Uterus (tissue), 4 donors: ENCODE results near the gene EHF. TPM values are rescaled to one million over a fixed set of nuclear protein-coding genes. Genes with fewer than 3 reads are reported as not detected.

Experiments
- DNase-seq, 2 donors: peaks; one replicate each; pipeline ENCODE4 v3.0.0-alpha.2; 2019 to 2020
- H3K27ac ChIP-seq, 2 donors: fragments of 200-600 bp; sonication (generic); 1 replicate in 1 of 2; 2 replicates in 1 of 2; pipeline ENCODE4 v1.5.1; 2016 to 2018
- H3K27me3 ChIP-seq, 2 donors: fragments of 200-600 bp; sonication (generic); one replicate each; pipeline ENCODE4 v1.5.1; 2018 to 2019; ENCODE audit warnings: control low read depth in 1 of 2
- H3K36me3 ChIP-seq, 2 donors: fragments of 200-600 bp; sonication (generic); one replicate each; pipeline ENCODE4 v1.5.1; 2019; ENCODE audit warnings: control low read depth in 1 of 2
- H3K4me1 ChIP-seq, 2 donors: fragments of 200-600 bp; sonication (generic); one replicate each; pipeline ENCODE4 v1.5.1; 2018 to 2019; ENCODE audit warnings: control low read depth in 1 of 2
- H3K4me3 ChIP-seq, 2 donors: fragments of 200-600 bp; sonication (generic); 1 replicate in 1 of 2; 2 replicates in 1 of 2; pipeline ENCODE4 v1.5.1; 2018 to 2019; ENCODE audit warnings: mild to moderate bottlenecking in 1 of 2
- H3K9me3 ChIP-seq, 2 donors: fragments of 200-600 bp; sonication (generic); one replicate each; pipeline ENCODE4 v1.5.1; 2019; ENCODE audit warnings: control low read depth in 1 of 2
- CTCF ChIP-seq, 4 experiments: fragments of 200-600 bp in 2 of 4; fragments of 450-650 bp in 2 of 4; sonication (generic) in 2 of 4; IDR thresholded peaks; one replicate each; pipeline ENCODE4 v1.5.1; 2016 to 2019; ENCODE audit warnings: antibody characterized with exemption in 4 of 4, mild to moderate bottlenecking in 2 of 4, moderate library complexity in 1 of 4
- POLR2A ChIP-seq, 2 donors: fragments of 450-650 bp; IDR thresholded peaks; one replicate each; pipeline ENCODE4 v1.6.1; 2016; ENCODE audit warnings: antibody characterized with exemption in 2 of 2, mild to moderate bottlenecking in 1 of 2, moderate library complexity in 1 of 2
- intact Hi-C: fragments of 100-400 bp; cut with DNase I; formaldehyde crosslinking; loops from one replicate; pipeline ENCODE4 v1.15.1; 2023; ENCODE audit warnings: low total_unique reads
- total RNA-seq, 4 donors: library from RNA; depleted of rRNA in 3 of 4; stranded (reverse); fragments of >200 nt in 3 of 4; gene quantifications; one replicate each; pipeline versions ENCODE4 v1.1.0 to v1.2.4, GENCODE V29; 2014 to 2023
- donor health status: DM: yes; HTN: yes; CAD: no.

EHF gene
- total RNA-seq, 4 donors from 2014 or later, result 0.59 to 98.7 (median 1.6) TPM

DNA sequence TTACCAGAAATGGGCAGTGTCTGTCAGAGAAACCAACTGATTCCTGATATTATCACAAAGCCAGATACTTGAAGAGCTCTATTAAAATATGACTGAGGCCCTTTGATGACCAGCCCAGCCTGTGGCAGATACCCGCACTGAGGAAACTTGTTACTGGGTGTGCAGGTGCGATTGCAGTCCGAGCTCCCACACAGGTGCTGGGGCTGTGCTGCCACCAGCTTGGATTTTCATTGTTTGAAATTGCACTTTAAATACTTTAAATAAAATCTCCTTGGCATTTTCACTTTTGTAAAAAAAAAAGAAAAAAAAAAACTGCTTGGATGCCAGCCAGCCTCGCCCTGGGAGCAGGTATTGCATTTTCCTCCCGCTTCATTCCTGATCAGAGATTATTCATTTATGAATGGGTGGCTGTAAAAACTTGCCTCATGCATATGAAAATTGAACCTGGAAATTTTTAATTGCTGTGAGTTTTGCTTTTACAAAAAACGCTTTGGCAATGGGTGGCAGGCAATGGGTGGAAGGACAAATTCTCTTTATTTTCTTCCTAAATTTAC, 21.2 kb downstream of the EHF start:
- Histone ChIP-seq H3K4me1 (no peaks in the 10 kb centered on the region), H3K27me3 (no peaks in the 10 kb centered on the region), H3K4me3 (no peak overlapping the region), H3K27ac (no peak overlapping the region), H3K36me3 (no peaks in the 10 kb centered on the region), H3K9me3 (no peaks in the 10 kb centered on the region)
- TF ChIP-seq POLR2A (IDR thresholded peaks at IDR 0.05) (no peak), CTCF (IDR thresholded peaks at IDR 0.05) (no peak)
- intact Hi-C loops, result no loop called here
- DNase-seq, result no peak

DNA sequence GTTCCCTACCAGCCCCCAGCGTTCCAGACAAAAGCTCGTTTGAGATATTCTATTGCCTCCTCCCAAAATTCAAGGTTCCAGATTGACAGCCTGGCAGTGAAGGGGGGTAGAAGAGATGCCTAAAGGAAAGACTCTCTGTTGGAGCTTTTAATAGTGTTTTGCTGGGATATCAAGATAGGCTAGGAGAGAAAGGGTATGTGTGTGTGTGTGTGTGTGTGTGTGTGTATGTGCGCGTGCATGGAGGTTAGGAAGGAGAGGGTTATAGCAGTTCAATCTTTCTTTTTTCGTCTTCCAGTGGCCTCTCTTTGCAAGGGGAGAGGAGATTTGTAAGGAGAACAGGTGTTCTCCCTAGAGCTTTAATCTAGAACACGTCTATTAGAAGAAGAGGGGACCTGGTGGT, 22.0 kb downstream of the EHF start:
- intact Hi-C loops, result no loop called here
- Histone ChIP-seq H3K36me3 (no peaks in the 10 kb centered on the region), H3K4me3 (no peak overlapping the region), H3K27me3 (no peaks in the 10 kb centered on the region), H3K4me1 (no peaks in the 10 kb centered on the region), H3K27ac (no peak overlapping the region), H3K9me3 (no peaks in the 10 kb centered on the region)
- DNase-seq, result no peak
- TF ChIP-seq POLR2A (IDR thresholded peaks at IDR 0.05), result no peak

- Histone ChIP-seq H3K27ac (no peak overlapping the region), H3K36me3 (no peaks in the 10 kb centered on the region), H3K4me3 (no peak overlapping the region), H3K4me1 (no peaks in the 10 kb centered on the region), H3K9me3 (no peaks in the 10 kb centered on the region), H3K27me3 (no peaks in the 10 kb centered on the region)
- DNase-seq, result no peak
- no peak for TF ChIP-seq CTCF (IDR thresholded peaks at IDR 0.05)
- TF ChIP-seq POLR2A (IDR thresholded peaks at IDR 0.05), result no peak
- intact Hi-C loops, result no loop called here
Measured at GRCh38 chr11:34643311-34643710, 22.4 kb downstream of the EHF start.

DNA sequence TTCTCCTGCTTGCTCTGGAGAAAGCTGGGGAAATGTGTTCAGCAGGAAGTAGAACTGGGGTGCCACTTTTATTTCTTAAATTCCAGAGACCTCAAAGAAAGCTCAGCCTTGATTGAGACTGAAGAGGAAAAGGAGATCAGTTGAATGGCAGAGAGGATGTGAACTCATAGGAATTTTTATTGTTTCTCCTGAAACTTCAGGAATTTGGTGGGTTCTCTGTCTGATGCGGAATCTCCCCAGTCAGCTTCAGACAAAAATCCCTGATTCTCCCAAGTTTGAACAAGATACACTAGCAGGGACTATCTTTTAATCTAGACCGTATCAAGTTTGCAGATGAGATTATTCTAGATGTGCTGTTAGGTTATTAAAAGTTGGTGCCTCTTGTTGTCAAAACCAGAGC, 23.0 kb downstream of the EHF start:
- Histone ChIP-seq H3K27ac (no peak overlapping the region), H3K27me3 (no peaks in the 10 kb centered on the region), H3K4me3 (no peak overlapping the region), H3K9me3 (no peaks in the 10 kb centered on the region), H3K4me1 (no peaks in the 10 kb centered on the region), H3K36me3 (no peaks in the 10 kb centered on the region)
- no peak for TF ChIP-seq POLR2A (IDR thresholded peaks at IDR 0.05)
- TF ChIP-seq CTCF (IDR thresholded peaks at IDR 0.05), result no peak
- no peak for DNase-seq
- intact Hi-C loops, result no loop called here

DNA sequence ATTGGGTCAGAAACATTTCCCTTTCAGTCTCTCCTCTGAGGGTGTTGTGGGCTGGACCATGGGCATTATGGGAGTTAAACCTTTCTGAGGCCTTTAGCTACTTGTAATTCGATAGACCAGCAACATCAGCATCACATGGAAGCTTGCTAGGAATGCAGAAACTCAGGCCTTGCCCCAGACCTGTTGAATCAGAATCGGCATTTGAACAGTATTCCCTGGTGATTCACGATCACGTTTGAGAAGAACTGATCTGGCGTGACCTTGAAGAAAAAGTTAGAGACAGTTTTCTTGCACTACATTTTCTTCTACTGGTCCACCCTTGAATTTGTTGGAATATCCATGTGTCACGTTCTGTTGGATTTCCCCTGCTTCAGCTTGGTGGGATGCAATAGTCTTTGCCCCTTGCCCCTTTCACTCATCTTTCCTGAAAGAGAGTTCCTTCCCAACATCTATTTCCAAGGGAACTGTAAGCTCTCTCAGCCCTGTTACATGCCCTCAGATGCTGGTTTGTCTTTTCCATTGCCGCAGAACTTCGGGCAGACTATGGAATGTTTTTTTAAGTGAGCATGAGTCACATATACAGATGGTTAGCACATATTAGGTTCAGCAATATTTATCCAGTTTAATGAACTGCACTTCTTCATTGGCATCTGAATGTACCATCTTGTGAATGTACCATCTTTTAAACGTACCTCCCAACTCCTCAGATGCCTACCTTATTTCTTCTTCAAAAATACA, 23.9 kb downstream of the EHF start:
- Histone ChIP-seq H3K9me3 (no peaks in the 10 kb centered on the region), H3K27ac (no peak overlapping the region), H3K36me3 (no peaks in the 10 kb centered on the region), H3K4me3 (no peak overlapping the region), H3K4me1 (no peaks in the 10 kb centered on the region), H3K27me3 (no peaks in the 10 kb centered on the region)
- intact Hi-C loops, result no loop called here
- no peak for DNase-seq
- no peak for TF ChIP-seq CTCF (IDR thresholded peaks at IDR 0.05)
- no peak for TF ChIP-seq POLR2A (IDR thresholded peaks at IDR 0.05)
